Smooth muscle cell (in vitro differentiated cells): ENCODE data around the gene DCC. TPM values are rescaled to one million over a fixed set of nuclear protein-coding genes. Genes with fewer than 3 reads are reported as not detected.

Experiments used
- DNase-seq: peaks from one replicate; lab custom pipeline; 2025; ENCODE audit not compliant: unreplicated experiment; lab: John Stamatoyannopoulos, UW
- H2AFZ ChIP-seq: fragments of 200-600 bp; sonication (generic); 2 replicates; pipeline ENCODE4 v1.6.0; 2016; ENCODE audit warnings: antibody characterized with exemption, low read depth, mild to moderate bottlenecking
- H3F3A ChIP-seq: fragments of 200-600 bp; sonication (generic); 2 replicates; pipeline ENCODE4 v1.6.0; 2017; ENCODE audit warnings: antibody characterized with exemption, low read depth
- H3K27ac ChIP-seq: fragments of 200-600 bp; sonication (generic); 2 replicates; pipeline ENCODE4 v1.5.1; 2016; ENCODE audit warnings: low read depth, mild to moderate bottlenecking
- H3K27me3 ChIP-seq: fragments of 200-600 bp; sonication (generic); 2 replicates; pipeline ENCODE4 v1.6.1; 2016; ENCODE audit warnings: low read depth, mild to moderate bottlenecking
- H3K36me3 ChIP-seq: fragments of 200-600 bp; sonication (generic); 2 replicates; pipeline ENCODE4 v1.5.1; 2016; ENCODE audit warnings: low read depth
- H3K4me1 ChIP-seq: fragments of 200-600 bp; sonication (generic); 2 replicates; pipeline ENCODE4 v1.5.1; 2016; ENCODE audit warnings: low read depth
- H3K4me2 ChIP-seq: fragments of 200-600 bp; sonication (generic); 2 replicates; pipeline ENCODE4 v1.6.0; 2016; ENCODE audit warnings: mild to moderate bottlenecking
- H3K4me3 ChIP-seq: fragments of 200-600 bp; sonication (generic); 2 replicates; pipeline ENCODE4 v1.5.1; 2016; ENCODE audit warnings: mild to moderate bottlenecking
- H3K79me2 ChIP-seq: fragments of 200-600 bp; sonication (generic); 2 replicates; pipeline ENCODE4 v1.6.0; 2016; ENCODE audit warnings: low read depth, mild to moderate bottlenecking
- H3K9ac ChIP-seq: fragments of 200-600 bp; sonication (generic); 2 replicates; pipeline ENCODE4 v1.6.0; 2016; ENCODE audit warnings: low read depth
- H3K9me3 ChIP-seq: fragments of 200-600 bp; sonication (generic); replicated peaks from 2 replicates; pipeline ENCODE4 v1.5.1; 2016; ENCODE audit warnings: low read depth
- H4K20me1 ChIP-seq: fragments of 200-600 bp; sonication (generic); 2 replicates; pipeline ENCODE4 v1.6.0; 2016; ENCODE audit warnings: low read depth
- CTCF ChIP-seq: fragments of 200-600 bp; sonication (generic); IDR thresholded peaks from 2 replicates; pipeline ENCODE4 v1.5.1; 2017; ENCODE audit warnings: borderline replicate concordance, mild to moderate bottlenecking, antibody characterized with exemption; ENCODE audit not compliant: insufficient read depth, poor library complexity, severe bottlenecking
- WGBS: methylation state at CpG from one replicate; pipeline ENCODE4 v1.1.7; 2016; ENCODE audit warnings: low lambda C conversion rate; 5-methylcytosine and 5-hydroxymethylcytosine counted together
- polyA plus RNA-seq: library from polyadenylated mRNA; unstranded; fragments of >200 nt; fragmentation: Nextera tagmentation; extraction: Ambion mirVana; gene quantifications from 2 replicates; pipeline ENCODE4 v1.2.1, GENCODE V29; 2016
- total RNA-seq: library from RNA; depleted of rRNA; stranded (reverse); fragments of >200 nt; gene quantifications from 2 replicates; pipeline ENCODE4 v1.2.3, GENCODE V29; 2014

Gene DCC
- total and polyA plus RNA-seq, 2 experiments from 2014 or later: not detected

- H3K27ac ChIP-seq: no peak overlapping the region
- no peaks in the 10 kb centered on the region for H3K4me1 ChIP-seq
- peaks cover 46% of the 10 kb centered on the region for H3K27me3 ChIP-seq
- no peaks in the 10 kb centered on the region for H3K36me3 ChIP-seq
- H3K9me3 ChIP-seq: no peaks in the 10 kb centered on the region
- no peak overlapping the region for H3K4me2 ChIP-seq
- H2AFZ ChIP-seq: no peak overlapping the region
- H4K20me1 ChIP-seq: no peaks in the 10 kb centered on the region
- no peaks in the 10 kb centered on the region for H3F3A ChIP-seq
- no peaks in the 10 kb centered on the region for H3K79me2 ChIP-seq
- no peak overlapping the region for H3K9ac ChIP-seq
- H3K4me3 ChIP-seq: no peak overlapping the region
- TF ChIP-seq CTCF: no peak
- DNase-seq: no peak
- WGBS: 89% methylated on average over 1 of the region's 1 CpG
Measured at GRCh38 chr18:52468496-52468895, 128.5 kb downstream of the DCC start.

- Histone ChIP-seq H3K9ac (no peak overlapping the region), H3K9me3 (no peaks in the 10 kb centered on the region), H3K4me2 (no peak overlapping the region), H4K20me1 (no peaks in the 10 kb centered on the region), H3K79me2 (no peaks in the 10 kb centered on the region), H3K4me1 (no peaks in the 10 kb centered on the region), H3K36me3 (no peaks in the 10 kb centered on the region), H3K27me3 (peaks cover 12% of the 10 kb centered on the region), H3K4me3 (no peak overlapping the region), H3F3A (no peaks in the 10 kb centered on the region), H3K27ac (no peak overlapping the region), H2AFZ (no peak overlapping the region)
- DNase-seq: no peak
- TF ChIP-seq CTCF: no peak
- WGBS: 83% methylated on average over 3 of the region's 3 CpGs
Measured at GRCh38 chr18:52475325-52475724, 135.3 kb downstream of the DCC start.

GRCh38 chr18:52481116-52481515 lies 141.1 kb downstream of the DCC start:
- Histone ChIP-seq H4K20me1 (no peaks in the 10 kb centered on the region), H3K27me3 (peaks cover 31% of the 10 kb centered on the region), H3K79me2 (no peaks in the 10 kb centered on the region), H3K36me3 (no peaks in the 10 kb centered on the region), H3K9me3 (no peaks in the 10 kb centered on the region), H3K27ac (no peak overlapping the region), H3K4me3 (no peak overlapping the region), H3F3A (no peaks in the 10 kb centered on the region), H3K4me1 (no peaks in the 10 kb centered on the region), H3K4me2 (no peak overlapping the region), H2AFZ (no peak overlapping the region), H3K9ac (no peak overlapping the region)
- no peak for DNase-seq
- TF ChIP-seq CTCF: no peak
- WGBS: 90% methylated on average over 6 of the region's 6 CpGs

GRCh38 chr18:52484977-52485376 lies 145.0 kb downstream of the DCC start:
- DNase-seq: no peak
- Histone ChIP-seq H3K27me3 (peaks cover 62% of the 10 kb centered on the region), H3K36me3 (no peaks in the 10 kb centered on the region), H3K4me1 (no peaks in the 10 kb centered on the region), H3K27ac (no peak overlapping the region), H4K20me1 (no peaks in the 10 kb centered on the region), H2AFZ (no peak overlapping the region), H3K9ac (no peak overlapping the region), H3K4me3 (no peak overlapping the region), H3K9me3 (no peaks in the 10 kb centered on the region), H3K79me2 (no peaks in the 10 kb centered on the region), H3K4me2 (no peak overlapping the region), H3F3A (no peaks in the 10 kb centered on the region)
- TF ChIP-seq CTCF: no peak
- WGBS: 88% methylated on average over 2 of the region's 2 CpGs
